Ectodermal cell (in vitro differentiated cells): ENCODE results near the gene UBTD1.

Experiments used
- H3K27ac ChIP-seq: 2 replicates; pipeline ENCODE4 v1.7.0; 2013; ENCODE audit warnings: mild to moderate bottlenecking, low read depth, low read length; ENCODE audit not compliant: insufficient read depth, poor library complexity, severe bottlenecking
- H3K27me3 ChIP-seq: 2 replicates; pipeline ENCODE4 v1.7.0; 2013; ENCODE audit warnings: mild to moderate bottlenecking, low read length; ENCODE audit not compliant: insufficient read depth, control insufficient read depth, poor library complexity, severe bottlenecking
- H3K36me3 ChIP-seq: one replicate; pipeline ENCODE4 v1.7.0; 2013; ENCODE audit warnings: low read length; ENCODE audit not compliant: control insufficient read depth, insufficient read depth
- H3K4me1 ChIP-seq: one replicate; pipeline ENCODE4 v1.7.0; 2013; ENCODE audit warnings: low read length; ENCODE audit not compliant: control insufficient read depth, insufficient read depth
- H3K4me3 ChIP-seq: 2 replicates; pipeline ENCODE4 v1.7.0; 2013; ENCODE audit warnings: low read depth, low read length, control low read depth; ENCODE audit not compliant: insufficient read depth
- H3K9me3 ChIP-seq: 2 replicates; pipeline ENCODE4 v1.7.0; 2013; ENCODE audit warnings: mild to moderate bottlenecking, low read length, moderate library complexity; ENCODE audit not compliant: control insufficient read depth
- WGBS, 2 experiments: methylation state at CpG; one replicate each; pipeline ENCODE4 v1.1.7; 2013; ENCODE audit warnings: missing lambda C conversion rate in 2 of 2; 5-methylcytosine and 5-hydroxymethylcytosine counted together

Gene UBTD1

GRCh38 chr10:97512993-97513392 lies 14.3 kb downstream of the UBTD1 start:
- no peak overlapping the region for H3K27ac ChIP-seq
- peaks cover 13% of the 10 kb centered on the region for H3K4me1 ChIP-seq
- no peaks in the 10 kb centered on the region for H3K27me3 ChIP-seq
- H3K36me3 ChIP-seq, result no peaks in the 10 kb centered on the region
- no peaks in the 10 kb centered on the region for H3K9me3 ChIP-seq
- WGBS, 2 experiments, result 89 to 93% methylated on average over 1 of the region's 1 CpG
- H3K4me3 ChIP-seq, result no peak overlapping the region

- no peaks in the 10 kb centered on the region for H3K27me3 ChIP-seq
- H3K4me1 ChIP-seq, result peaks cover 17% of the 10 kb centered on the region
- H3K4me3 ChIP-seq, result no peak overlapping the region
- 89 to 90% methylated on average over 10 of the region's 10 CpGs for WGBS, 2 experiments
- H3K9me3 ChIP-seq, result no peaks in the 10 kb centered on the region
- H3K27ac ChIP-seq, result no peak overlapping the region
- H3K36me3 ChIP-seq, result no peaks in the 10 kb centered on the region
These were observed 15.6 kb downstream of the UBTD1 start for GRCh38 chr10:97514344-97514743.

DNA sequence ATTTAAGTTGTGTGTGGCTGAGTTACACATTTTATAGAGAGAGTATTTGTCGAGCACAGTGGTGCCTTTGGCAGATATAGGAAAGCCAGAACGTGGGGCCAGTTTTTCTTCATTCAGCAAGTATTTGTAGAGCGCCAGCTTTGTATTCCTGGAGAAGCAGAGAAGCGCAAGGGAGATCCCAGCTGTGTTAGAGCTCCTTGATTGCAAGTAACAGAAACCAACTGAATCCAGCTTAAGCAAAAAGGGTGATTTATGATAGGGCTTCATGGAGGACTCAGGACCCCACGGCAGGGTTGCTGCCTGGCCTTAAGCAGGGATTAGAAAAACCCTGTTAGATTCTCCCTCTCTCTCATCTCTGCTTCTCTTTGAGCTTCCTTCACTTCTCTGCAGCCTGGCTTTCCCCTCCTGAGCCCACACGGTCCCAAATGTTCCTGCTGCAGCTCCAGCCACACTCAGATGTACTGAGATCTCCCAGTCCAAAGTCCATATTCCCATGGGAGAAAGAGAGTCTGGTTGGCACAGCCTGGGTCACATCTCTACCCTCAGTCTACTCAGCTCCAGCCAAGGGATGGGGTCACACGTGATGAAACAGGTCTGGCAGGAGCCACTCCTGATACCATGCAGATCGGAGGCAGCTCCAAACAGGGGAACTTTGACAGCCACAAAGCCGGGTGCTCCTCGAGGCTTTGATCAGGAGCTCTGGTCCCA lies 16.7 kb downstream of the UBTD1 start:
- no peak overlapping the region for H3K4me3 ChIP-seq
- H3K9me3 ChIP-seq, result no peaks in the 10 kb centered on the region
- H3K4me1 ChIP-seq, result peaks cover 17% of the 10 kb centered on the region
- H3K36me3 ChIP-seq, result no peaks in the 10 kb centered on the region
- 88 to 92% methylated on average over 10 of the region's 10 CpGs for WGBS, 2 experiments
- H3K27ac ChIP-seq, result no peak overlapping the region
- no peaks in the 10 kb centered on the region for H3K27me3 ChIP-seq

- H3K4me3 ChIP-seq, result no peak overlapping the region
- no peaks in the 10 kb centered on the region for H3K36me3 ChIP-seq
- H3K27ac ChIP-seq, result no peak overlapping the region
- 95% methylated on average over 15 of the region's 15 CpGs for WGBS, 2 experiments
- H3K27me3 ChIP-seq, result no peaks in the 10 kb centered on the region
- H3K4me1 ChIP-seq, result peaks cover 17% of the 10 kb centered on the region
- no peaks in the 10 kb centered on the region for H3K9me3 ChIP-seq
These were observed 18.5 kb downstream of the UBTD1 start for GRCh38 chr10:97517096-97517750.

DNA sequence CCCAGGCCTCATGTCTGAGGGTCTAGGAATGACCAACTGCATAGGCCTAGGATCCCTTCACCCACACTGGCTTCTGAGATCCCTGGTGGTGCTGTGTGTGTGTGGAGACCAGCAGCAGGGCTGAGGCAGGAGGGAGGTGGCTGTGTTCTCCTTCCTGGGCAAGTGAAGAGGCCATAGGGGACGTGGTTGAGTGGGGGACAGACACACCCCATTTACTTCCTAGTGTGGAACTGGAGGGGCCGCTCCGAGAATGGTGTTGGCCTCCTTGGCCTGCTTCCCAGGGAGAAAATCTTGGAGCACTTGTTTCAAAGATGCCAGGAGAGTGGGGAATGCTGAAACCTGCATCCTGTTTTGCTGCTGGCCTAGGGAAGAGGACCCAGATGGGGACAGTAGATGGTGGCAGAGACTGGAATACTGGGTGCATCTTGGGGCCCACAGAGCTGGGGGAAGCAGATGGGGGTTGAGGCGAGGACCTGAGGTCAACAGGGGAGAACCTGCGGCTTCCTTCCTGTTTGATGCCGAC lies 19.1 kb downstream of the UBTD1 start:
- Histone ChIP-seq H3K9me3 (no peaks in the 10 kb centered on the region), H3K36me3 (no peaks in the 10 kb centered on the region), H3K4me1 (peaks cover 15% of the 10 kb centered on the region), H3K27ac (no peak overlapping the region), H3K4me3 (no peak overlapping the region), H3K27me3 (no peaks in the 10 kb centered on the region)
- 90 to 91% methylated on average over 6 of the region's 6 CpGs for WGBS, 2 experiments

- Histone ChIP-seq H3K4me3 (no peak overlapping the region), H3K27ac (no peak overlapping the region), H3K36me3 (no peaks in the 10 kb centered on the region), H3K27me3 (no peaks in the 10 kb centered on the region), H3K9me3 (no peaks in the 10 kb centered on the region), H3K4me1 (peaks cover 11% of the 10 kb centered on the region)
- WGBS, 2 experiments, result 63 to 70% methylated on average over 10 of the region's 10 CpGs
These were observed 19.7 kb downstream of the UBTD1 start for GRCh38 chr10:97518301-97519043.

DNA sequence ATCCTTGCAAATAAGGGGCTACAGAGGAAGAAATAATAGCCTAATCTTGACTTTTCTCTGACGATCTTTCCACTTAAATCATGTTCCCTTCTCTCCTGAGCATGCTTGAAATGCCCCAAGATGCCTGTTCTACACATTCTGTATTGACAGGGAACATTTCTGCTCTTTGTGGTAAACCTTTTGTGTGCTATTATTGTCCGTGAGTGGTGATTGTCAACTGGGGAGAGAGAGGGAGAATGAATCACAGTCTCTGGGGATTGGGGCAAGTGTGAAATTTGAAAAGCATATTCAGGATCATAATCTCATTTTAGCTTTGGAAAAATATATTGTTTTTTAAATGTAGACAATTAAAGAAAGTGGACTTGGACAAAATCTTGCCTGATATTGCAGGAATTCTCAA lies 20.6 kb downstream of the UBTD1 start:
- Histone ChIP-seq H3K4me3 (no peak overlapping the region), H3K4me1 (peaks cover 11% of the 10 kb centered on the region), H3K27me3 (no peaks in the 10 kb centered on the region), H3K36me3 (no peaks in the 10 kb centered on the region), H3K27ac (no peak overlapping the region), H3K9me3 (no peaks in the 10 kb centered on the region)
- WGBS, 2 experiments, result 42 to 50% methylated on average over 2 of the region's 2 CpGs

DNA sequence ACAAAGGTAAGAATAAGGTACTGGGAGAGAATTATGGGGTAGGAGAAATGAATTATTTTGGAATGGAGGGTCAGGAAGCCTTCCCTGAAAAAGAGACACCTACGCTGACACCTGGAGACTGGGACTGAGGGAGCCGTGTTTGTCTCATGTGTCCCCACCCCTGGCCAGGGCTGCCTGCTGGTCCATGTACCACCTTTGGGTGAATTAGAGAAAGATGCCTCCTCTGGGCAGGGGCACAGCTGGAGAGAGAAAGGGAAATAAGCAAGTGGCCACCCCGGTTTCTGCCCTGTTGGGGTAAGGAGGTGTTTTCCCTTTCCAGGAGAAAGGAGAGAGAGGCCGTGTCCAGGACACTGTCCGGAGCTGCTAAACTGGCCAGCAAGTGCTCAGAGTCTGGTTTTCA lies 21.8 kb downstream of the UBTD1 start:
- WGBS, 2 experiments, result 75 to 86% methylated on average over 5 of the region's 5 CpGs
- Histone ChIP-seq H3K36me3 (no peaks in the 10 kb centered on the region), H3K9me3 (no peaks in the 10 kb centered on the region), H3K27me3 (no peaks in the 10 kb centered on the region), H3K4me3 (no peak overlapping the region), H3K4me1 (peaks cover 11% of the 10 kb centered on the region), H3K27ac (no peak overlapping the region)

DNA sequence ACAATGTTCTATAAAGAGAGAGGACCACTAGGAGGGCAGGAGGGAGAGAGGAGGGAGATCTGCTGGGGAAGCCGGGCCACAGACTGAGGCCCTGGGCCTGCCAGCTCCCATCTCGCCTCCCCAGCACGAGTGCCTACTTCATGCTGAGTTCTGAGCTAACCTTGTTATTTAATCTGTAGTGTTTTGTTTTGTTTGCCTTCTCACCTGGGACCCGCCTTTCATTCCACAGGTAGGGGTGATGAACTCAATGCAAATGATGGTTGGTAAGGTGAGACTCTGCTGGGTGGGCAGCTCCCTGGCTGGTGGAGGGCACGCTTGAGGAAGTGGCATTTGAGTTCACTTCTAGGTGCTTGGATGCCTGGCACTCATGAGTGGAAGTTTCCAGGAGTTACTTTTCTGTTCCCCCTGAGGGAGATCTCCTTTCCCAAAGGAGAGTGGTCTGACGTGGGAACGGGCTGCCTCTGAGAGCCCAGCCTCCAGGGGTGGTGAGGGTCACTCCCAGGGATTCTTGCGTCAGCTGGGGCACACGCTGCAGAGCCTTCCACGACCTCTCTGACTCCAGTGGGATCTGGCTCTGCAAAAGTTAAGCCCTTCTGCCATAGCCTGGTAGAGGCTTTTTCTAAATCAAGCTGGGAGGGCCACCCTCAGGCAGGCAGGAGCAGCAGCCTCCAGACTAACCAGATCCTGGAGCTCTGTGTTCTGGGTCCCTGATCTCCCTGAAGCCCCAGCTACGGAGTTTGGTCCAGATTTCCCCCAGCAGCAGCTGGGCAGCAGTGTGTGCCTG lies 22.4 kb downstream of the UBTD1 start:
- H3K9me3 ChIP-seq, result no peaks in the 10 kb centered on the region
- H3K27ac ChIP-seq, result no peak overlapping the region
- H3K4me3 ChIP-seq, result no peak overlapping the region
- H3K4me1 ChIP-seq, result peaks cover 6% of the 10 kb centered on the region
- H3K27me3 ChIP-seq, result no peaks in the 10 kb centered on the region
- 82 to 83% methylated on average over 11 of the region's 11 CpGs for WGBS, 2 experiments
- H3K36me3 ChIP-seq, result no peaks in the 10 kb centered on the region
